SK-N-SH (cell line): ENCODE measurements around the gene MTCL1.

Source experiments
- MXI1 ChIP-seq: IDR thresholded peaks from 2 replicates; pipeline ENCODE4 v1.6.1; 2012; ENCODE audit warnings: mild to moderate bottlenecking, low read depth, low read length, improper control_type of control experiment
- POLR2AphosphoS5 ChIP-seq: IDR thresholded peaks from 2 replicates; pipeline ENCODE4 v1.6.1; 2012; ENCODE audit warnings: low read depth, low read length
- YY1 ChIP-seq: IDR thresholded peaks from 2 replicates; pipeline ENCODE4 v1.4.0; 2012; ENCODE audit warnings: low read depth, mild to moderate bottlenecking
- TF ChIP-seq, protein P1 (sequence below): fragments of 200-600 bp; sonication (generic); IDR thresholded peaks from 2 replicates; pipeline ENCODE4 v1.6.1; 2017; ENCODE audit warnings: antibody characterized with exemption, mild to moderate bottlenecking, moderate library complexity

DNA sequence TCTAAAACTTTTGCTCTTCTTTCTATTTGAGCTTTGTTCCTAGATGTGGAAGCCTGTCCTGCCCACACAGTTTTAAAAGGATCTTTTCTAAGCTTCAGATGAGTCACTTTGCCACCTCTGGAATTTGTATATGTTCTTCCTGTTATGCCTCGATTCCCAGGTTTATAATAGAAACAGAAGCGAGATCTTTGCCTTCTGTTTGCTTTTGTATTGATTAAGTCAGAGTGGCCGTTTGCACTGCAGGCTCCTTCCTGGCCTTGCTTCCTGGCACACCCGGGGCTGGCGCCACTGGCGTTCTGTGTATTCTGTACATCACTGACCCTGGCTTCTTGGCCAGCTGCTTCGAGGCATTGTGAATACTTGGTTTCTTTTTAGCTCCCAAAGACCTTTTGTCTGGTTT lies 91.8 kb downstream of the MTCL1 start:
- no peak for TF ChIP-seq POLR2AphosphoS5
- TF ChIP-seq, protein P1, sequence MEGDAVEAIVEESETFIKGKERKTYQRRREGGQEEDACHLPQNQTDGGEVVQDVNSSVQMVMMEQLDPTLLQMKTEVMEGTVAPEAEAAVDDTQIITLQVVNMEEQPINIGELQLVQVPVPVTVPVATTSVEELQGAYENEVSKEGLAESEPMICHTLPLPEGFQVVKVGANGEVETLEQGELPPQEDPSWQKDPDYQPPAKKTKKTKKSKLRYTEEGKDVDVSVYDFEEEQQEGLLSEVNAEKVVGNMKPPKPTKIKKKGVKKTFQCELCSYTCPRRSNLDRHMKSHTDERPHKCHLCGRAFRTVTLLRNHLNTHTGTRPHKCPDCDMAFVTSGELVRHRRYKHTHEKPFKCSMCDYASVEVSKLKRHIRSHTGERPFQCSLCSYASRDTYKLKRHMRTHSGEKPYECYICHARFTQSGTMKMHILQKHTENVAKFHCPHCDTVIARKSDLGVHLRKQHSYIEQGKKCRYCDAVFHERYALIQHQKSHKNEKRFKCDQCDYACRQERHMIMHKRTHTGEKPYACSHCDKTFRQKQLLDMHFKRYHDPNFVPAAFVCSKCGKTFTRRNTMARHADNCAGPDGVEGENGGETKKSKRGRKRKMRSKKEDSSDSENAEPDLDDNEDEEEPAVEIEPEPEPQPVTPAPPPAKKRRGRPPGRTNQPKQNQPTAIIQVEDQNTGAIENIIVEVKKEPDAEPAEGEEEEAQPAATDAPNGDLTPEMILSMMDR, result no peak
- no peak for TF ChIP-seq MXI1
- no peak for TF ChIP-seq YY1
